Right lobe of liver (tissue), 6 donors: ENCODE results near the gene SOBP. TPM values are rescaled to one million over a fixed set of nuclear protein-coding genes. Genes with fewer than 3 reads are reported as not detected.

ENCODE experiments used
- ATAC-seq, 4 donors: fragments of 200-7000 bp; cut with Tn5 transposase; one replicate each; pipeline ENCODE4 v1.9.1; 2020; ENCODE audit warnings: mild to moderate bottlenecking in 4 of 4, moderate library complexity in 4 of 4
- DNase-seq, 3 donors: peaks; one replicate each; pipeline ENCODE4 v3.0.0-alpha.2; 2020
- H3K27ac ChIP-seq, 3 donors: fragments of 200-600 bp; one replicate each; pipeline ENCODE4 v1.8.0; 2022
- H3K27me3 ChIP-seq, 2 donors: fragments of 200-600 bp; one replicate each; pipeline ENCODE4 v1.8.0; 2022
- H3K36me3 ChIP-seq, 4 donors: fragments of 200-600 bp; sonication (generic) in 1 of 4; one replicate each; pipeline versions ENCODE4 v1.5.1 to v1.8.0; 2017 to 2022; ENCODE audit warnings: control low read depth in 1 of 4
- H3K4me1 ChIP-seq, 4 donors: fragments of 200-600 bp; sonication (generic) in 1 of 4; one replicate each; pipeline versions ENCODE4 v1.5.1 to v1.8.0; 2017 to 2022; ENCODE audit warnings: control low read depth in 1 of 4
- H3K4me3 ChIP-seq, 3 donors: fragments of 200-600 bp; one replicate each; pipeline ENCODE4 v1.8.0; 2022
- H3K9me3 ChIP-seq, 4 donors: fragments of 200-600 bp; sonication (generic) in 1 of 4; one replicate each; pipeline versions ENCODE4 v1.5.1 to v1.8.0; 2017 to 2022; ENCODE audit warnings: control low read depth in 1 of 4
- CTCF ChIP-seq, 4 donors: fragments of 200-600 bp in 3 of 4; fragments of 450-650 bp in 1 of 4; IDR thresholded peaks; one replicate each; pipeline versions ENCODE4 v1.5.1 to v1.8.0; 2016 to 2022; ENCODE audit warnings: antibody characterized with exemption in 4 of 4, mild to moderate bottlenecking in 2 of 4
- POLR2A ChIP-seq: fragments of 450-650 bp; IDR thresholded peaks from one replicate; pipeline ENCODE4 v1.6.1; 2017; ENCODE audit warnings: antibody characterized with exemption, mild to moderate bottlenecking
- WGBS: methylation state at CpG from one replicate; pipeline ENCODE4 v1.1.6; 2018; ENCODE audit warnings: low coverage, low lambda C conversion rate; ENCODE audit not compliant: insufficient coverage; ENCODE audit errors: missing lambda C conversion rate; 5-methylcytosine and 5-hydroxymethylcytosine counted together
- intact Hi-C, 2 donors: fragments of 100-400 bp; cut with DNase I; formaldehyde crosslinking; loops; one replicate each; pipeline versions ENCODE4 v1.11.2 to v1.14.1; 2022
- total RNA-seq, 6 experiments: library from RNA; depleted of rRNA in 2 of 6; stranded (reverse); fragments of >200 nt in 2 of 6; fragmentation: NEBNext Ultra II Directional in 3 of 6; extraction: Animal tissue kit (Norgen Biotek cat#: 25700) in 3 of 6; gene quantifications; one replicate each; pipeline versions ENCODE4 v1.1.0 to v1.2.4, GENCODE V29; 2016 to 2023
- donor health status: DM: no; HTN: yes; CAD: no.
- donor health status: DM: no; HTN: no; CAD: no.
- donor health status: DM: no; HTN: no; CAD: no.
- donor health status: DM: no; HTN: yes; CAD: no.
- donor health status: DM: no; HTN: yes; CAD: no.

SOBP gene
- total RNA-seq, 6 experiments from 2014 or later, result 1.3 to 3.5 (median 1.6) TPM

- under 1% methylated on average over 26 of the region's 29 CpGs for WGBS
- DNase-seq (peak in 2 of 3 donors; percentile 42 to 62), ATAC-seq (peak; percentile 7 to 17 (median 13))
- TF ChIP-seq CTCF (IDR thresholded peaks at IDR 0.05), result no peak
- TF ChIP-seq POLR2A, result no peak
- Histone ChIP-seq H3K9me3 (no peaks in the 10 kb centered on the region), H3K36me3 (no peaks in the 10 kb centered on the region), H3K4me3 (peak overlapping the region; percentile 76 to 83 (median 77)), H3K27me3 (no peaks in the 10 kb centered on the region), H3K27ac (peak overlapping the region; percentile 79 to 96 (median 92)), H3K4me1 (peaks cover 0 to 17% (median 7%) of the 10 kb centered on the region in 4 donors)
- intact Hi-C loops, result no loop called here
These were observed 31.1 kb upstream of the SOBP start for GRCh38 chr6:107458672-107459282.

- ATAC-seq (peak; percentile 98 to 99 (median 98)), DNase-seq (peak; percentile 99 to 100 (median 99))
- Histone ChIP-seq H3K4me3 (peak within 1 kb of the TSS; percentile 76 to 83 (median 77)), H3K36me3 (no peaks in the 10 kb centered on the region), H3K9me3 (no peaks in the 10 kb centered on the region), H3K27me3 (no peaks in the 10 kb centered on the region), H3K4me1 (peaks cover 0 to 17% (median 7%) of the 10 kb centered on the region in 4 donors), H3K27ac (peak within 1 kb of the TSS; percentile 79 to 96 (median 92))
- intact Hi-C loops, result no loop called here
- 0% methylated on average over 12 of the region's 46 CpGs for WGBS
- TF ChIP-seq POLR2A (peak; percentile 93), CTCF (IDR thresholded peaks at IDR 0.05) (peak in 3 of 4 donors; percentile 34 to 45 (median 42))
These were observed 30.4 kb upstream of the SOBP start, which contains the start of gene PDSS2 for GRCh38 chr6:107459283-107460082. PDSS2 (minus strand) TSS chr6:107459564; CDS start chr6:107459285, 279 bp downstream.

GRCh38 chr6:107460083-107460631 is 29.8 kb upstream of the SOBP start:
- Histone ChIP-seq H3K27me3 (no peaks in the 10 kb centered on the region), H3K9me3 (no peaks in the 10 kb centered on the region), H3K36me3 (no peaks in the 10 kb centered on the region), H3K4me3 (peak overlapping the region; percentile 76 to 83 (median 77)), H3K27ac (peak overlapping the region; percentile 79 to 96 (median 92)), H3K4me1 (peaks cover 0 to 17% (median 7%) of the 10 kb centered on the region in 4 donors)
- WGBS, result 33% methylated on average over 17 of the region's 22 CpGs
- no peak for TF ChIP-seq CTCF (IDR thresholded peaks at IDR 0.05)
- no peak for TF ChIP-seq POLR2A
- peak in 3 of 4 donors; percentile 7 to 20 (median 12) for ATAC-seq
- no peak for DNase-seq
- intact Hi-C loops, result no loop called here

GRCh38 chr6:107466062-107466461 is 23.9 kb upstream of the SOBP start:
- DNase-seq, result no peak
- TF ChIP-seq POLR2A, result no peak
- TF ChIP-seq CTCF (IDR thresholded peaks at IDR 0.05), result no peak
- Histone ChIP-seq H3K4me3 (no peak overlapping the region), H3K27me3 (no peaks in the 10 kb centered on the region), H3K27ac (no peak overlapping the region), H3K36me3 (no peaks in the 10 kb centered on the region), H3K4me1 (peaks cover 0 to 10% (median 2%) of the 10 kb centered on the region in 4 donors), H3K9me3 (no peaks in the 10 kb centered on the region)
- intact Hi-C loops, result no loop called here
- WGBS, result 89% methylated on average over 1 of the region's 1 CpG
- no peak for ATAC-seq
